ENCODE results near the gene PKP1.
"Not testable (repeated sequence)": the region's sequence is repeated elsewhere in the genome, so short reads cannot be mapped to it uniquely, and the experiment has no call there.

The PKP1 gene

GRCh38 chr1:201282931-201283829, at the start of gene PKP1:
PKP1 (plus strand) TSS chr1:201283506; CDS start chr1:201283703, 197 bp downstream.
- DNase-seq (ENCODE audit: low read depth in 2 of 2) = no peak

- DNase-seq (ENCODE audit: low read depth in 2 of 2) = not testable (repeated sequence)
Measured at GRCh38 chr1:201239646-201240045, 43.7 kb upstream of the PKP1 start.

- DNase-seq (ENCODE audit: low read depth in 2 of 2) = no peak
Measured at GRCh38 chr1:201240171-201240570, 43.1 kb upstream of the PKP1 start.

- no peak for DNase-seq (ENCODE audit: low read depth in 2 of 2)
Measured at GRCh38 chr1:201241736-201242135, 41.6 kb upstream of the PKP1 start.

GRCh38 chr1:201245082-201245481, 38.2 kb upstream of the PKP1 start:
- DNase-seq (ENCODE audit: low read depth in 2 of 2) = no peak

GRCh38 chr1:201248721-201249559, 34.4 kb upstream of the PKP1 start:
- DNase-seq (ENCODE audit: low read depth in 2 of 2) = no peak

- no peak for DNase-seq (ENCODE audit: low read depth in 2 of 2)
Measured at GRCh38 chr1:201250326-201251011, 32.8 kb upstream of the PKP1 start.

- no peak for DNase-seq (ENCODE audit: low read depth in 2 of 2)
Measured at GRCh38 chr1:201251411-201251810, 31.9 kb upstream of the PKP1 start.

- DNase-seq (ENCODE audit: low read depth in 2 of 2) = no peak
Measured at GRCh38 chr1:201251851-201252430, 31.4 kb upstream of the PKP1 start.

GRCh38 chr1:201252944-201253371, 30.3 kb upstream of the PKP1 start:
- DNase-seq (ENCODE audit: low read depth in 2 of 2) = no peak

GRCh38 chr1:201253411-201253810, 29.9 kb upstream of the PKP1 start:
- DNase-seq (ENCODE audit: low read depth in 2 of 2) = no peak

- no peak for DNase-seq (ENCODE audit: low read depth in 2 of 2)
Measured at GRCh38 chr1:201253906-201254624, 29.2 kb upstream of the PKP1 start.

GRCh38 chr1:201254625-201255478, 28.5 kb upstream of the PKP1 start:
- peak; percentile 13 to 48 for DNase-seq (ENCODE audit: low read depth in 2 of 2)

- DNase-seq (ENCODE audit: low read depth in 2 of 2) = no peak
Measured at GRCh38 chr1:201255479-201256362, 27.6 kb upstream of the PKP1 start.

GRCh38 chr1:201258132-201258531, 25.2 kb upstream of the PKP1 start:
- DNase-seq (ENCODE audit: low read depth in 2 of 2) = not testable (repeated sequence)

GRCh38 chr1:201258763-201259230, 24.5 kb upstream of the PKP1 start:
- DNase-seq (ENCODE audit: low read depth in 2 of 2) = no peak

- no peak for DNase-seq (ENCODE audit: low read depth in 2 of 2)
Measured at GRCh38 chr1:201259476-201260235, 23.6 kb upstream of the PKP1 start.

GRCh38 chr1:201260236-201260590, 23.1 kb upstream of the PKP1 start:
- DNase-seq (ENCODE audit: low read depth in 2 of 2) = no peak
